Panc1 (cell line): ENCODE measurements around the gene BRMS1L. TPM values are rescaled to one million over a fixed set of nuclear protein-coding genes. Genes with fewer than 3 reads are reported as not detected.

Experiments
- ATAC-seq: fragments of 200-7000 bp; cut with Tn5 transposase; 2 replicates; pipeline ENCODE4 v1.9.1; 2020; ENCODE audit warnings: mild to moderate bottlenecking, moderate library complexity
- BruUV-seq: library from RNA; stranded (reverse); fragments of 400-500 nt; replicated peaks from 2 replicates; lab custom pipeline; 2021; lab: Mats Ljungman, UMichigan
- CTCF ChIA-PET: fragments of 300-600 bp; sonication (Branson Sonifier 250); formaldehyde crosslinking; loops from one replicate; lab custom pipeline; 2022; ENCODE audit warnings: antibody characterized with exemption; lab: Charles Lee
- POLR2A ChIA-PET: fragments of 300-600 bp; sonication (Branson Sonifier 250); formaldehyde crosslinking; loops from one replicate; lab custom pipeline; 2022; ENCODE audit warnings: antibody characterized with exemption; lab: Charles Lee
- DNase-seq: peaks from one replicate; pipeline ENCODE4 v3.0.0-alpha.2; 2010; ENCODE audit warnings: low read depth, low spot score
- H3K27ac ChIP-seq: 2 replicates; pipeline ENCODE4 v1.5.1; 2011; ENCODE audit warnings: mild to moderate bottlenecking, low read length, inconsistent platforms
- H3K27me3 ChIP-seq: fragments of 200-500 bp; sonication (Bioruptor generic); 2 replicates; pipeline ENCODE4 v1.6.0; 2014; ENCODE audit warnings: low read length, inconsistent platforms; ENCODE audit not compliant: control insufficient read depth, insufficient read depth
- H3K36me3 ChIP-seq: fragments of 200-500 bp; sonication (Bioruptor generic); 2 replicates; pipeline ENCODE4 v1.5.1; 2014; ENCODE audit warnings: inconsistent platforms, mild to moderate bottlenecking, low read length, moderate library complexity; ENCODE audit not compliant: control insufficient read depth, insufficient read depth
- H3K4me1 ChIP-seq: 2 replicates; pipeline ENCODE4 v1.5.1; 2011; ENCODE audit warnings: inconsistent platforms, mild to moderate bottlenecking, low read length, moderate library complexity; ENCODE audit not compliant: control insufficient read depth, insufficient read depth
- H3K4me3 ChIP-seq, 2 experiments: 2 replicates each; pipeline ENCODE4 v1.5.1; 2011 to 2012; ENCODE audit warnings: low read depth in 2 of 2, low read length in 2 of 2, mild to moderate bottlenecking in 2 of 2, inconsistent platforms in 1 of 2, moderate library complexity in 1 of 2
- H3K9me3 ChIP-seq: fragments of 200-500 bp; sonication (Bioruptor generic); 2 replicates; pipeline ENCODE4 v1.5.1; 2014; ENCODE audit warnings: low read depth, mild to moderate bottlenecking, inconsistent platforms, low read length, moderate library complexity; ENCODE audit not compliant: control insufficient read depth, insufficient read depth
- CTCF ChIP-seq: fragments of 450-650 bp; IDR thresholded peaks from 2 replicates; pipeline ENCODE4 v1.5.1; 2017; ENCODE audit warnings: mild to moderate bottlenecking
- POLR2AphosphoS5 ChIP-seq: IDR thresholded peaks from 2 replicates; pipeline ENCODE4 v1.6.1; 2012; ENCODE audit warnings: mild to moderate bottlenecking, low read depth, low read length, moderate library complexity
- REST ChIP-seq, 2 experiments: IDR thresholded peaks; 2 replicates each; pipeline ENCODE4 v1.6.1; 2011 to 2012; ENCODE audit warnings: low read depth in 2 of 2, control low read depth in 1 of 2, low read length in 1 of 2, mild to moderate bottlenecking in 1 of 2, moderate library complexity in 1 of 2; ENCODE audit not compliant: insufficient read depth in 1 of 2
- SIN3A ChIP-seq: IDR thresholded peaks from 2 replicates; pipeline ENCODE4 v1.6.1; 2012; ENCODE audit warnings: low read depth, mild to moderate bottlenecking, low read length, moderate library complexity, borderline replicate concordance; ENCODE audit not compliant: insufficient read depth
- TCF7L2 ChIP-seq: IDR thresholded peaks from 2 replicates; pipeline ENCODE4 v1.6.1; 2011; ENCODE audit warnings: mild to moderate bottlenecking, low read depth, low read length, inconsistent platforms
- in situ Hi-C: cut with HindIII; loops from 2 replicates; pipeline ENCODE4 v1.10.0; 2016; ENCODE audit warnings: low sequenced_read_pairs, low pct_unique_long_range_greater_than_20kb
- intact Hi-C: fragments of 100-400 bp; cut with micrococcal nuclease; formaldehyde crosslinking; loops from one replicate; pipeline ENCODE4 v1.10.0; 2022; ENCODE audit not compliant: unreplicated experiment
- total RNA-seq: library from RNA; stranded (reverse); gene quantifications from one replicate; pipeline ENCODE4 v1.2.1, GENCODE V29; 2021; ENCODE audit not compliant: unreplicated experiment

The BRMS1L gene
- total RNA-seq, 1 experiment from 2014 or later, result 10.5 TPM

- ATAC-seq (no peak), DNase-seq (no peak)
- no peak overlapping the region for H3K4me3 ChIP-seq
- ChIA-PET CTCF (no interaction called here), POLR2A (no interaction called here)
- no peak overlapping the region for H3K27ac ChIP-seq
- no peaks in the 10 kb centered on the region for H3K4me1 ChIP-seq
- H3K36me3 ChIP-seq, result no peaks in the 10 kb centered on the region
- BruUV-seq, result no TSS peak
- intact Hi-C loops, result no loop called here
- H3K9me3 ChIP-seq, result no peaks in the 10 kb centered on the region
- no peaks in the 10 kb centered on the region for H3K27me3 ChIP-seq
- in situ Hi-C loops, result no loop called here
- TF ChIP-seq POLR2AphosphoS5 (no peak), REST (IDR thresholded peaks at IDR 0.05; ENCODE audit: insufficient read depth in 1 of 2, low read depth in 2 of 2, low read length in 1 of 2) (no peak), SIN3A (no peak), CTCF (no peak), TCF7L2 (no peak)
Measured at GRCh38 chr14:35844494-35844893, 18.4 kb downstream of the BRMS1L start.

GRCh38 chr14:35847636-35848035 lies 21.5 kb downstream of the BRMS1L start:
- intact Hi-C loops (no loop called here), in situ Hi-C loops (no loop called here)
- no peak overlapping the region for H3K4me3 ChIP-seq
- no peaks in the 10 kb centered on the region for H3K9me3 ChIP-seq
- TF ChIP-seq SIN3A (no peak), REST (IDR thresholded peaks at IDR 0.05; ENCODE audit: insufficient read depth in 1 of 2, low read depth in 2 of 2, low read length in 1 of 2) (no peak), TCF7L2 (no peak), CTCF (no peak), POLR2AphosphoS5 (no peak)
- CTCF ChIA-PET, result no interaction called here
- DNase-seq, result no peak
- no peaks in the 10 kb centered on the region for H3K27me3 ChIP-seq
- no peaks in the 10 kb centered on the region for H3K36me3 ChIP-seq
- H3K27ac ChIP-seq, result no peak overlapping the region
- no peak for ATAC-seq
- no peaks in the 10 kb centered on the region for H3K4me1 ChIP-seq
- BruUV-seq, result no TSS peak
- POLR2A ChIA-PET, result no interaction called here
